DMS153 treated with DMSO at 0.1 percent for 48 hours (cell line): ENCODE measurements around the gene NCOA3.
A peak's percentile ranks its signal among the peaks of the same experiment; 100 is the strongest.
"Not testable (repeated sequence)": the region's sequence is repeated elsewhere in the genome, so short reads cannot be mapped to it uniquely, and the experiment has no call there.

ENCODE experiments used
- DNase-seq: peaks from one replicate; lab custom pipeline; 2025; ENCODE audit not compliant: unreplicated experiment; lab: John Stamatoyannopoulos, UW

Gene NCOA3

DNA sequence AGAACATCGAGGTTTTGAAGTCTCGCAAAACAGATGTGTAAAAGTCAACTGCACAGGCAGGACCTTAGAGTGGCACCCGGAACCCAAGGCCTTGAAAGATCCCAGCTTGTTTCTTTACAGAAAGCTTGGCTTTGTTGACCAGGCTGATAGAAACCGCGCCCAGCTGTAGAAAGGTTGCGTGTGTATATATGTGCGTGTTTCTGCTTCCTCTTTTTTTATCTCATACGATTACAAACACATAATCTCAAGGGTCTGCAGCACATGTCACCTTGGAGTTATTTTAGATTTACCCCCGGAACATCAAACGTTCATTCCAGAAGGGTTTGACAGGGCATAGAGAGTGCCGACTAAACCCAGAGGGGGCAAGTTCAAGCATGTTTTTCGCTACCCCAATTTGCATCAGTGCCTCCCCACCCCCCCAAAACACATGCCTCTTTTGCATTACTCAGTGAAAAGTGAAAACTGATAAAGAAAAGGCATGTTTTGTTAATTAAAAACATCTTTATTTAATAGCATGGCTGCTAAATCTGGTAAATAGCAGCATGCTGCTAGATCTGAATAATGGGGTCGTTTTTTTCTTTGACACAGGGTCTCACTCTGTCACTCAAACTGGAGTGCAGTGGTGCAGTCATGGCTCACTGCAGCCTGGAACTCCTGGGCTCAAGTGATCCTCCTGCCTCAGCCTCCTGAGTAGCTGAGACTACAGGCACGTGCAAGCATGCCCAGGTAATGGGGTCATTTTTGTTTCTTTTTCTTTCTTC, 33.2 kb upstream of the NCOA3 start:
- DNase-seq = no peak

DNA sequence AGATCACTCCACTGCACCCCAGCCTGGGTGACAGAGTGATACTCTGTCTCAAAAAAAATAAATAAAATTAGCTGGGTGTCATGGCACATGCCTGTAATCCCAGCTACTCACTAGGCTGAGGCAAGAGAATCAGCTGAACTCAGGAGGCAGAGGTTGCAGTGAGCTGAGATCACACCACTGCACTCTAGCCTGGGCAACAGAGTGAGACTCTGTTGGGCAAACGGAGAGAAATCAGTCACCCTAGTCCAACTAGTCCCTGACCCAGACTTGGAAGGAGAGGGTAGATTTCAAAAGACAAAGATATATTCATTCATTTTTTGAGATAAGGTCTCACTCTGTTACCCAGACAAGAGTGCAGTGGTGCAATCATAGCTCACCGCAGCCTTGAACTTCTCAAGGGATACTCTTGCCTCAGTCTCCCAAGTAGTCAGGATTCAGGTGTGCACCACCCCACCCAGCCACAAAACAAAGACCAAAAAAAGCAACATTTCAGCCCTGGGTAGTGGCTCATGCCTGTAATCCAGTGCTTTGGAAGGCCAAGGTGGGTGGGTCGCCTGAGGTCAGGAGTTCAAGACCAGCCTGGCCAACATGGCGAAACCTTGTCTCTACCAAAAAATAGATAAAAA, 26.2 kb upstream of the NCOA3 start:
- no peak for DNase-seq

DNA sequence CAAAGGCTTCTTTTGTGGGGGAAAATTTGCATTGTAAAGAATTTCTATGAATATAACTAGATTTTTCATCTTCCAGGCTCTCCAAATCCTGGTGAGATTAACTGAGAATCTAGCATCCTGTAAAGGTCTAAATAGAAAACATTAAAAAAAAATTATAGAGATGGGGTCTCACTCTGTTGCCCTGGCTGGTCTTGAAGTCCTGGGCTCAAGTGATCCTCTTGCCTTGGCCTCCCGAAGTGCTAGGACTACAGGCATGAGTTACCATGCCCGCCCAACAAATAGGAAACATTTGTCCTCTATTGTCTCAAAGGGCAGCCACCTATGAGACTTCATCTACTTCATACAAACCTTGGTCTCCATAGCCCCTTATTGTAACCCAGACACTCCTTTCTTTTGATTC, 25.2 kb upstream of the NCOA3 start:
- no peak for DNase-seq

DNA sequence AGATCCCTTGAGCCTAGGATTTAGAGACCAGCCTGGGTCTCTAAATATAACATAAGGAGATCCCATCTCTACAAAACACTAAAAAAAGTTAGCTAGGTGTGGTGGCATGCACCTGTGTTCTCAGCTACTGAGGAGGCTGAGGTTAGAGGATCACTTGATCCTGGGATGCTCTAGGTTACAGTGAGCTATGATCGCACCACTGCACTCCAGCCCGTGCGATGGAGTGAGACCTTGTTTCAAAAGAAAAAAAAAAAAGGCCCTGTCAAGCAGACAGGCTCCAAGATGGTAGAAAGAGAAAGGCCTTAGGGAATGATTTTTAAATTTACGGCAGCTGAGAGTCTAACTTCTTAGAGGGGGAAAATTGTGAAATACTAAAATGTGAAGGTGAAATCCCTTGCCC, 22.6 kb upstream of the NCOA3 start:
- no peak for DNase-seq

DNA sequence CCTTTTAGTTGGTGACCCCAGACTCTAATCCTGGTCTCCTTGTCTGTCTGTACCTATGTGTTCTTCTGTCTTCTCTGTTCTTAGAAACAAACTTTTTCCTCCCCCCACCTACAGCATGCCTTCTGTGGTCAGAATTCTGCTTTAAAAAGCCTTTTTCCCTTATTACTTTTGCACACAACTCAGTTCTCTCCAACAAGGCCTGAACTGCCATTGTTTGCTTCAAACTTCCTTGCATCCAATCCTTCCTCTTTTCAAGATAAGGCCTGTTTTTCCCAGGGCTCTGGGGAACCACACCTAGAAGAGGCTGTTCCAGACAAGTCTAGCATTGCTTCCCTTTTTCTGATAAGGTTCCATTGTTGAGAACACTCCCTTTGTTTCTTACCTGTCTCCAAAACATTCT, 22.2 kb upstream of the NCOA3 start:
- DNase-seq = no peak

DNA sequence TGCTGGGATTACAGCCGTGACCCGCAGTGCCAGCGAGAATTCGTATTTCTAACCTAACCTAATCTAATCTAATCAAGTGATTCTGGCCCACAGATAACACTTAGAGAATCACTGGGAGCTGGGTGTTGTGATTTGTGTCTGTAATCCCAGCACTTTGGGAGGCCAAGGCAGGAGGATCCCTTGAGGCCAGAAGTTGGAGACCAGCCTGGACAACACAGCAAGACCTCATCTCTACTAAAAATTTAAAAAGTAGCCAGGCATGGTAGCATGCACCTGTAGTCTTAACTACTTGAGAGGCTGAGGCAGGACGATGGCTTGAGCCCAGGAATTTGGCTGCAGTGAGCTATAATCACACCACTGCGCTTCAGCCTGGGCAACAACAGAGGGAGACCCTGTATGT, 21.4 kb upstream of the NCOA3 start:
- DNase-seq = no peak

DNA sequence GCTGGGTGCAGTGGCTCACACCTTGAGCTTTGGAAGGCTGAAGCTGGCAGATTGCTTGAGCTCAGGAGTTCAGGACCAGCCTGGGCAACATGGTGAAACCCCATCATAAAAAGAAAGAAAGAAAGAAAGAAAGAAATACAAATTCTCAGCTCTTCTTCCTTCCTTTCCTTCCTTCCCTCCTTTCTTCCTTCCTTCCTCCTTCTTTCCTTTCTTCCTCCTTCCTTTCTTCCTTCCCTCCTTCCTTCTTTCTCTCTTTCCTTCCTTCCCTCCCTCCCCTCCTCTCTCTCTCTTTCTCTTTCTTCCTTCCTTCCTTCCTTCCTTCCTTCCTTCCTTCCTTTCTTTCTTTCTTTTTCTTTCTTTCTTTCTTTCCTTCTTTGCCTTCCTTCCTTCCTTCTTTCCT, 21.0 kb upstream of the NCOA3 start:
- no peak for DNase-seq

DNA sequence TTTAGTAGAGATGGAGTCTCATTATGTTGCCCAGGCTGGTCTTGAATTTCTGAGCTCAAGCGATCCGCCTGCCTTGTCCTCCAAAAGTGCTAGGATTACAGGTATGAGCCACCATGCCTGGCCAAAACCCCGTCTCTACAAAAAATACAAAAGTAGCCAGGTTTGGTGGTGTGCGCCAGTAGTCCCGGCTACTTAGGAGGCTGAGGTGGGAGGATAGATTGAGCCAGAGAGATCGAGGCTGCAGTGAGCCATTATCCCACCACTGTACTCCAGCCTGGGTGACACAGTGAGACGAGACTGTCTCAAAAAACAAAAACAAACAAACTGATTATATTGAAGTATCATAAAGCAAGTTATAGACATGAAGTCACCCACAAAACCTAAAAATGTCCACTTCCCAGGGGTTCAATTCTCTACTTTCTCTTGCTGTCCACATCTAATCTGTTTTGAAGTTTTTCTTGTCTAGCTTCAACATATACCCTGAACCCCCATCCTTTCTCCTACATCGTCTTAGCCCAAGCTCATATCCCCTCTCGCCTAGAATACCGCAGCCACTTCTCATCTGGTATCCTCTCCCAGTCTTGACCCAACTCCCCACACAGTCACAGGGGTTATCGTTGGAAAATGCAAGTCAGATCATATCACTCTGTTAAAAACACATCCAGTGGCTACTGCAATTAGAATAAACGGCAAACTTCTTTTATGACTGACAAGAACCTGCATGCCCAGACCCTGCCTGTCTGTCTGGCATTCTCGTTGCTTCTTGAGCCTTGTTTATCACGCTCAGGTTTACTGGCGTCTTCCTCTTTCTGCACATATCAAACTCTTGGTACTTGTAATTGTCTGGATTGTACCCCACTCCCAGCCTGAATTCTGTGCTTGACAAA, 20.1 kb upstream of the NCOA3 start:
- DNase-seq = no peak

DNA sequence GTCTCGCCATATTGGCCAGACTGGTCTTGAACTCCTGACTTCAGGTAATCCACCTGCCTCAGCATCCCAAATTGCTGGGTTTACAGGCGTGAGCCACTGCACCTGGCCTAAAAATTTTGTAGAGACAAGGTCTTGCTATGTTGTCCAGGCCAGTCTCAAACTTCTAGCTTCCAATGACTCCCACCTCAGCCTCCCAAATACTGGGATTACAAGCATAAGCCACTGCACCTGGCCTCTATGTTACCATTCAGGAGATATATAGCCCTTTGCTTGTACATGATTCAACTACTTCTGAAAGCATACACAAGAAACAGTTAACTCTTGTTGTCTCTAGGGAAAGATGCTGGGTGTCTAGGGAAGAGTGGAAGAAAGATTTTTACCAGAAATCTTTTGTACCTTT, 19.0 kb upstream of the NCOA3 start:
- DNase-seq = no peak

DNA sequence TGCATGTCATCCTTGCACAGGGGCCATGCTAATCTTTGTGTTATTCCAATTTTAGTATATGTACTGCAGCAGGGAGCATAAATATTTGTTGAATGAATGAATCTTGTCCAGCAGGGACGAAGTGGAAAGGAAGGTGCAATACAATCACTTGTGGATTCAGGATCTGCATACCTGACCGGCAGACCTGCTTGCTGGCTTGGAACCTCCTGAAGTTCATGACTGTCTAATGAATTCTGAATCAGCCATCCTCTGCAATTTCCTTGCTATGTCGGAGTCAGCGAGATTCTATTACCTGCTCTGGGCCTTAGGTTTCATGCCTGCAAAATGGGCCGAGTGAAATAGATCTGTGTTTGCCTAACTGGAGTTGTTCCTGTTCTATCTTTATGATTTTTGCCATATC, 17.4 kb upstream of the NCOA3 start:
- no peak for DNase-seq

DNA sequence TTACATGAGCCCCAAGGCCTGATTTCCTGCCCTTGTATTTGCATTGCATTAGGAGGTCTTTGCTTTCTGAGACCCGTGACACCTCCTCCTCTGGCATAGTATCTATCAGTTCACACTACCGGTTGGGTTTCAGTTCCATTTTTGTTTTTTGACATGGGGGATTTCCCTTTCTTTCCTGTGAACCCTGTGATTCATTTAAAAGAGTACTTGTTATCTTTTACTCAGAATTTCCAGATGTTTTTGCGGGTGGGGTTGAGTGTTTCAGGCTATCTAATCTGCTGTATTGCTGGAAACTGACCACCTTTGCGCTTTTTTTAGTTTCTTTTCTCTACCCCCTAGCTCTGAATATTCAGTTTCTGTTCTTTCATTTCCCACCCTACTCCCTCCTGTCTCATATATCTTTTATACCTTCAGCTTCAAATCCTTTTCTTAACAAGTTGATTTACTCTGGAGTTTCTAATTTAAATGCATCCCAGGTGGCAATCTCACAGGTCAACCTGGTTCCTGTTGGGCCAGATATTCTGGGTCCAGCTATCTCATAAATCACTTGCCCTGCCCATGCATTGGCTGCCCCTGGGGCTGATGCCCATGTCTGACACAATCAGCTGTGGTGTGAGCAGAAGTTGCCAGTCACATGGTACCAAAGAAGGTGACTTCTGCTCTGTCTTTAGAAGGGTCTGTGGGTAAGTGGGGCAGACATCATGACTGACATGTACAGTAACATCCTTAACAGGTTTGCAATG, 14.3 kb upstream of the NCOA3 start:
- no peak for DNase-seq

DNA sequence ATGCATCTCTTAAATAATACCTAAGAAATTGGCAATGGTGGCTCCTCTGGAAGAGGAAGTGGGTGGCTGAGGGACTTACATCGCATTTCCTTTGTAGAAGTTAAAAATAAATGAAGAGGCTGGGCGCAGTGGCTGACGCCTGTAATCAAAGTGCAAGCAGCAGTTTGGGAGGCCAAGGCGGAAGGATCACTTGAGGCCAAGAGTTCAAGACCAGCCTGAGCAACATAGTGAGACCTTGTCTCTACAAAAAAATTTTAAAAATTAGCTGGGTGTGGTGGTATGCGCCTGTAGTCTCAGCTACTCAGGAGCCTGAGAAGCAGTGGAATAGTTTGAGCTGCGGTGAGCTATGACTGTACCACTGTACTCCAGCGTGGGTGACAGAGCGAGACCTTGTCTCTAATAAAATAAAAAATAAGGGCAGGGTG, 12.2 kb upstream of the NCOA3 start:
- no peak for DNase-seq

DNA sequence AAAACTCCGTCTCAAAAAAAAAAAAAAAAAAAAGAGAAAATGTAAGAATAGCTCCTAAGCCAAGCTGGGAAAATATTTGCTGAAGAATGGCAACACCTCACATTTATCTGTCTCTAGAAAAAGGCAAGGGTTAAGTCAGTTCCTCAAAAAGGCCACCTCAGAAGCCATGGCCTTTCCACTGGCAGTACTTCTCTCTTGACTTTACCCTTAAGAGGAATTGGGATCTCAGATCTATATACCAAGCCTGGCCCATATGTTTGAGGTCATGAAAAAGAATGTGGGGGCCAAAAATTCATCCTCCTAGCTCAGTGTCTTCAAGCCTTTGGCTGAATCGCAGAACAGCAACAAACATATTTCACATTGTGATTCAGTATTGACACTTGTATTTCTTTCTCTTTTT, 10.9 kb upstream of the NCOA3 start:
- DNase-seq = no peak

DNA sequence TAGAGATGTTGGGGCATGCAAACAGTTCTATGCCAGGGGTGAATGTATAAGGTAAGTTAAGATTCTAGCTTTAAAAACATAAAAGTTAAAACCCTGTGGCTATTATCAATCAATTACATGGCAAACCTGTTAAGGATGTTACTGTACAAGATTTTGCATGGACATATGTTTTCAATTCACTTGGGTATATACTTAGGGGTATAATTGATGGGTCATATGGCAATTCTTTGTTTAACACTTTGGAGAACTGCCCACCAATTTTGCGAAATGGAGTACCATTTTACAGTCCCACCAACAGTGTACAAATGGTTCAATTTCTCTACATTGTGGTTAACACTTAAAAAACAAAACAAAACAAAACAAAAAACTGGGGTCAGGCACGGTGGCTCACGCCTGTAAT, 9.4 kb upstream of the NCOA3 start:
- no peak for DNase-seq

DNA sequence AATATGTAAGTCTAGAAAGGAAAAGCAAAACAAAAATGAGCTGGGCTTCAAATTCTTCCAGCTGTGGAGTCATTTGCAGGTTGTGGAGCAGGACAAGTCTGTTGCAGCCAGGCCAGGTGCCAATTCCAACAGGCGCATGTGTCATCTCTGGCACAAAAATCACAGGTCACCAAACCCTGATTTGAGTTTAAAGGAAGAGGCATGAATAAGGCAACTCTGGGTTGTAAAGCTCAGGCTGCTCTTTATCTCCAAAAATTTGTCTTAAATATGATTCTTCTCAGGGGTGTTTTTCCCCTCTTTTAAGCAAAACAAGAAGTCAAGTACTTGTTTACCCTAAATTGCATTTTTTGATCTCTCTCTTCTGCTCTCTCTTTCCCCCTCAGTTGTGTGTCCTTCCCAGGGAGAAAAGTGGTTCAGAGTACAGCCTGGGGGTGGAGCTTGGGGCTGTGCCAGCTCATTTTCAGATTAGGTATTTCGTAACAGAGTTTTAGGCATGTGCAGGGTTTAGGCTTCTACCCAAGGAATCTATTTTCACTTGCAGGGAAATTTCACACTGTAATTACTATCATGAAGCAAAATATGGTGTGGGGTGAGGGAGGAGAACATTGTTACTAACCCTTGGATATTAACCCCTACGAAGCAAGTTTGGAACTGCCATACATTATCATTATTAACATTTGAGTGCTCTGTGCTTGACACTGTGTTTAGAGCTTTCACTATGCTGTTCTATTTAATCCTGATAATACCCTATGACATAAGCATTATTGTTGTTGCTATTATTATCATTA, 8.3 kb upstream of the NCOA3 start:
- peak; percentile 34 for DNase-seq

DNA sequence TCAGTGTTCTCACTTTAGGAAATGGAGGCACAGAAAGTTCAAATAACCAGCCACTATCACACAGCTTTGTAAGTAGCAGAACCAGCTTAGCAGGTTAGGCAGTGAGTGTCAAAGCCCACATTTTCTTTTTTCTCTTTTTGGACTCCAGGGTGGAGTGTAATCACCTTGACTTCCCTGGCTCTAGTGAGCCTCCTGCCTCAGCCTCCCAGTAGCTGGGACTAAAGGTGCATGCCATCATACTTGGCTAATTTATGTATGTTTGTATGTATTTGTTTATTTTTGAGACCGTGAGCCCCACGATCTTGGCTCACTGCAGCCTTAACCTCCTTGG, 7.8 kb upstream of the NCOA3 start:
- no peak for DNase-seq

DNA sequence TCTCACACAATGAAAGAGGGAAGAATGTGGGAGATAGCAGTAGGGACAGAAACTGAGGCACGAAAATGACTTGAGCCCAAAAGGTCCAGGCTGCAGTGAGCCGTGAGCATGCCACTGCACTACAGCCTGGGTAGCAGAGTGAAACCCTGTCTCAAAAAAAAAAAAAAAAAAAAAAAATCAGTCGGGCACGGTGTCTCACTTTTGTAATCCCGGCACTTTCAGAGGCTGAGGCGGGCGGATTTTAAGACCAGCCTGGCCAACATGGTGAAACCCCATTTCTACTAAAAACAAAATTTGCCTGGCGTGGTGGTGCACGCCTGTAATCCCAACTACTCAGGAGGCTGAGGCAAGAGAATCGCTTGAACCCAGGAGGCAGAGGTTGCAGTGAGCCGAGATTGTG, 7.1 kb upstream of the NCOA3 start:
- not testable (repeated sequence) for DNase-seq

DNA sequence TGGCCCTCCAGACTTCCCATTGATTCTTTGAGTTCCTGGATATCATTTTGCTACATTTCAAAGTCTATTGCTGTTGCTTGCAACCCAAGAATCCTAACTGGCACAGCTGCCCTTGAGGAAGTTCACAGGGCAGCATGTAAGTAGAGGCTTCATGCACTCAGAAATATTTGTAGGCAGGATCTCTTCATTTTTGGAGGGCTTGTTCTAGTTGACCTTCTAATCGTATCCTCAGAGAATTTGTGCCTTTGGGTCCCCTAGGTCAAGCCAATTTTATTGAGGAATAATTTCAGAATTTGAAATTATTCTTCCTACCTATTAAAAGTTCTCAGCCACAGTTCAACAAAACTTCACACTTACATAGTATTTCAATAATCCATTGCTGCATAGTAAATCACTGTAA, 5.6 kb upstream of the NCOA3 start:
- DNase-seq = no peak

DNA sequence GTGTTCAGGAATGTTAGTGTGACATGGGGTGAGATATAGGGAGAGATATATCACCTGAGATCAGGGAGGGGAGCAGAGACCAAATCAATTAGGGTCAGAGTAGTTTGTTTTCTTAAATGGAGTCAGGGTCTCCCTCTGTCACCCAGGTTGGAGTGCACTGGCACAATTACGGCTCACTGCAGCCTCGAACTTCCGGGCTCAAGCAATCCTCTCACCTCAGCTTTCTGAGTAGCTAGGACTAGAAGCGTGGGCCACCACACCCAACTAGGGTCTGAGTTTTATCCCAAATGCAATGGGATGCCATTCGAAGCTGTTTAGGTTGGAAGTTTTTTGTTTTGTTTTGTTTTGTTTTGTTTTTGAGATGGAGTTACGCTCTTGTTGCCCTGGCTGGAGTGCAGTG, 3.1 kb upstream of the NCOA3 start:
- no peak for DNase-seq

DNA sequence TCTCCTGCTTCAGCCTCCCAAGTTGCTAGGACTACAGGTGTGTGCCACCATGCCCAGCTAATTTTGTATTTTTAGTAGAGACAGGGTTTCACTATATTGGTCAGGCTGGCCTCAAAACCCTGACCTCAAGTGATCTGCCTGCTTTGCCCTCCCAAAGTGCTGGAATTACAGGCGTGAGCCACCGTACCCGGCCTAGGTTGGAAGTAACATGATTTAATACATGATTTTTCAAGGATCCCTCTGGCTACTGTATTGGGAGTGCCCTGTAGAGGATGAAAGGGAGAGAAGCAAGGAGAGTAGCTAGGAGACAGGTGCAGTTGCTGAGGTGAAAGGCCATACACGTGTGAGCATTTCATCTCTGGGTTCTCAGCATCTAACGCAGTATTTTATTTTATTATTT, 2.6 kb upstream of the NCOA3 start:
- DNase-seq = no peak

DNA sequence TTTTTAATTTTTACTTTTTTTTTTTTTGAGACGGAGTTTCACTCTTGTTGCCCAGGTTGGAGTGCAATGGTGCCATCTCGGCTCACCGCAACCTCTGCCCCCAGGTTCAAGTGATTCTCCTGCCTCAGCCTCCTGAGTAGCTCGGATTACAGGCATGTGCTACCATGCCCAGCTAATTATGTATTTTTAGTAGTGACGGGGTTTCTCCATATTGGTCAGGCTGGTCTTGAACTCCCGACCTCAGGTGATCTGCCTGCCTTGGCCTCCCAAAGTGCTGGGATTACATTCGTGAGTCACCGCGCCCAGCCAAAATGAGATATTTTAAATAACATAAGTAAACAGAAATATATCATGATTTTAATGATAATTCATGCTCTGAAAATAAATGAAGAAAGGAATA, 1.6 kb upstream of the NCOA3 start:
- DNase-seq = not testable (repeated sequence)
